HUES48 (cell line): ENCODE results near the gene CCNE1.

Source experiments
- H3K27ac ChIP-seq: one replicate; pipeline ENCODE4 v1.7.0; 2013; ENCODE audit warnings: low read depth, low read length, inconsistent platforms
- H3K27me3 ChIP-seq: 2 replicates; pipeline ENCODE4 v1.6.1; 2013; ENCODE audit warnings: mild to moderate bottlenecking, low read length; ENCODE audit not compliant: control insufficient read depth, insufficient read depth
- H3K36me3 ChIP-seq: 2 replicates; pipeline ENCODE4 v1.6.1; 2013; ENCODE audit warnings: low read length; ENCODE audit not compliant: control insufficient read depth, insufficient read depth
- H3K4me1 ChIP-seq: 2 replicates; pipeline ENCODE4 v1.6.1; 2013; ENCODE audit warnings: mild to moderate bottlenecking, low read length; ENCODE audit not compliant: control insufficient read depth, insufficient read depth
- H3K4me3 ChIP-seq: 2 replicates; pipeline ENCODE4 v1.5.1; 2013; ENCODE audit warnings: mild to moderate bottlenecking, low read depth, low read length
- H3K9ac ChIP-seq: 2 replicates; pipeline ENCODE4 v1.6.1; 2013; ENCODE audit warnings: mild to moderate bottlenecking, low read depth, low read length, moderate library complexity
- H3K9me3 ChIP-seq: 2 replicates; pipeline ENCODE4 v1.6.1; 2013; ENCODE audit warnings: low read length; ENCODE audit not compliant: control insufficient read depth, insufficient read depth

CCNE1 gene

GRCh38 chr19:29805031-29805965, 6.5 kb upstream of the CCNE1 start:
- Histone ChIP-seq H3K4me3 (no peak overlapping the region), H3K9me3 (no peaks in the 10 kb centered on the region), H3K36me3 (no peaks in the 10 kb centered on the region), H3K4me1 (no peaks in the 10 kb centered on the region), H3K27ac (peak overlapping the region; percentile 32), H3K27me3 (no peaks in the 10 kb centered on the region), H3K9ac (no peak overlapping the region)

GRCh38 chr19:29806098-29806866, 5.5 kb upstream of the CCNE1 start:
- no peak overlapping the region for H3K27ac ChIP-seq
- H3K9me3 ChIP-seq, result no peaks in the 10 kb centered on the region
- no peaks in the 10 kb centered on the region for H3K36me3 ChIP-seq
- no peaks in the 10 kb centered on the region for H3K27me3 ChIP-seq
- no peak overlapping the region for H3K9ac ChIP-seq
- H3K4me3 ChIP-seq, result no peak overlapping the region
- no peaks in the 10 kb centered on the region for H3K4me1 ChIP-seq

DNA sequence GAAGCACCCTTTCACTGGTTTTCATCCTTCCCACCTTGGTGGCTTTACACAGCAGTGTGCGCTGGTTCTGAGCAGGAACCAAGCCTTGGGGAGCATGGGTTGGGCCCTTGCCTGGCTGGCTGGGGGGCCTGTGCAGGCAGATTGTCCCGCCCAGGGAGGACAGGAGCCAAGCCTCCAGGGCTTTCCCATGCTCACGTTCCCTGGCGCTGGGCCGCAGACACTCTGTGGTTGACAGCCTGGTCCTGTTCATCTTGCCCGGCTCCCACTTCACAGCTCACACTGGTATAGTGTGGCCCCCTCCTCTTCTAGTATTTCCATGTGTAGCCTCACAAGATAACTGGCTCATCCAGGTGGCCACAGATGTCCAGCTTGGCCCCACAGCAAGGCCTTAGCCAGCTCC, 4.6 kb upstream of the CCNE1 start:
- Histone ChIP-seq H3K9ac (no peak overlapping the region), H3K27me3 (no peaks in the 10 kb centered on the region), H3K4me3 (no peak overlapping the region), H3K4me1 (no peaks in the 10 kb centered on the region), H3K36me3 (no peaks in the 10 kb centered on the region), H3K27ac (no peak overlapping the region), H3K9me3 (no peaks in the 10 kb centered on the region)

DNA sequence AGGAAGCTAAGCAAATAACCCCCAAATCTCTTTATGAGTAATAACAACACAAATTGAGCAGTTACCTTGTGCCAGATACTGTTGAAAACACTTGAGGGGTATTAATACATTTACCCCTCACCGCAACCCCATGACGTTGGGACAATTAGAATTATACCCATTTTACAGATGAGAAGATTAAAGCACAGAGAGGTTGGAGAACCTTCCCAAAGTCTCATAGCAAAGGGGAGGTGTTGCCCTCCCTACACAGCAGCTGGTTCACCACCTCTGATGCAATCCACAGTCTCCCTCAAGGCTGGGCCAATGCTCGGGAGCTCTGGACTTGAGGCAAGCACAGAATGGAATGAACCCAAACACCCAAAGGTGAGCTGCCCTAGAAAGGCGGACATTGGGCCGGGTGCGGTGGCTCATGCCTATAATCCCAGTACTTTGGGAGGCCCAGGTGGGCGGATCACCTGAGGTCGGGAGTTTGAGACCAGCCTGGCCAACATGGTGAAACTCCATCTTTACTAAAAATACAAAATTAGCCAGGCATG, 3.9 kb upstream of the CCNE1 start:
- H3K9ac ChIP-seq, result no peak overlapping the region
- H3K27me3 ChIP-seq, result peaks cover 4% of the 10 kb centered on the region; the same call in 1 of the 2 replicates
- H3K4me3 ChIP-seq, result no peak overlapping the region
- H3K9me3 ChIP-seq, result no peaks in the 10 kb centered on the region
- H3K4me1 ChIP-seq, result no peaks in the 10 kb centered on the region
- peaks cover under 1% of the 10 kb centered on the region; the same call in 1 of the 2 replicates for H3K36me3 ChIP-seq
- no peak overlapping the region for H3K27ac ChIP-seq

DNA sequence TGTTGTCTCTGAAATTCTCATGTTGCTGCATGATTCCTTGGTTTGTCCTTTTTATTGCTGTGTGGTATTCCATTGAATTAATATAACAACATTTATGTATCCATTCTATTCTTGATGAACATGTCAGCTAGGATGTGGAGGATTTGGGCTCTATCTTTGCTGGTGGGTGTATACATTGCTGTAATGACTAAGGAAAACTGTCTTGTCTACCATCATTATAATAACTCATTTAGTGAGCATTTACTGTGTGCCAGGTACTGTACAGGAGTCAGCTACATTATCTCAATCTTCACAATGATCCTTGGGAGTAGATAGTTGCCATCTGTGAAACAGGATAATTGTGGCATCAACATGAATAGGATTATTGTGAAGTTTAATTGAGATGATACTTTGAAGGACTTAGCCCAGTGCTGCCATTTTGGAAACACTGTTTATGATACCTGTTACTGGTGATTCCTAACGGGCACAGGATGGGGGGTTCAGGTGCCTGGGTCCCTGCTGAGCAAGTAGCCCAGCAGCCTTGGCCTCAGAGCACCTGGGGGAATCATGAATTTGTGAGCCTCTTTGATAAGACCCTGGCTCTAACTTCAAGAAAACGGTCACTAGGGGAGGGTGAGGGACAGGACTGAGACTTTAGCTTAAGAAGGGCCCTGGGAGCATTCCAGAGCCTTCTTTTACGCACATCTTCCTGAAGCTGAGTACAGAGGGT, 1.8 kb upstream of the CCNE1 start:
- Histone ChIP-seq H3K4me1 (no peaks in the 10 kb centered on the region), H3K9ac (no peak overlapping the region), H3K9me3 (no peaks in the 10 kb centered on the region), H3K36me3 (peaks cover 20% of the 10 kb centered on the region), H3K4me3 (no peak overlapping the region), H3K27me3 (peaks cover 4% of the 10 kb centered on the region; the same call in 1 of the 2 replicates), H3K27ac (peak overlapping the region; percentile 31)

GRCh38 chr19:29810504-29810871, 1.3 kb upstream of the CCNE1 start:
- peak overlapping the region; percentile 57; the same call in 1 of the 2 replicates for H3K4me3 ChIP-seq
- peaks cover 24% of the 10 kb centered on the region for H3K36me3 ChIP-seq
- no peak overlapping the region for H3K9ac ChIP-seq
- H3K27ac ChIP-seq, result peak overlapping the region; percentile 31
- peaks cover 4% of the 10 kb centered on the region; the same call in 1 of the 2 replicates for H3K27me3 ChIP-seq
- H3K9me3 ChIP-seq, result no peaks in the 10 kb centered on the region
- no peaks in the 10 kb centered on the region for H3K4me1 ChIP-seq

DNA sequence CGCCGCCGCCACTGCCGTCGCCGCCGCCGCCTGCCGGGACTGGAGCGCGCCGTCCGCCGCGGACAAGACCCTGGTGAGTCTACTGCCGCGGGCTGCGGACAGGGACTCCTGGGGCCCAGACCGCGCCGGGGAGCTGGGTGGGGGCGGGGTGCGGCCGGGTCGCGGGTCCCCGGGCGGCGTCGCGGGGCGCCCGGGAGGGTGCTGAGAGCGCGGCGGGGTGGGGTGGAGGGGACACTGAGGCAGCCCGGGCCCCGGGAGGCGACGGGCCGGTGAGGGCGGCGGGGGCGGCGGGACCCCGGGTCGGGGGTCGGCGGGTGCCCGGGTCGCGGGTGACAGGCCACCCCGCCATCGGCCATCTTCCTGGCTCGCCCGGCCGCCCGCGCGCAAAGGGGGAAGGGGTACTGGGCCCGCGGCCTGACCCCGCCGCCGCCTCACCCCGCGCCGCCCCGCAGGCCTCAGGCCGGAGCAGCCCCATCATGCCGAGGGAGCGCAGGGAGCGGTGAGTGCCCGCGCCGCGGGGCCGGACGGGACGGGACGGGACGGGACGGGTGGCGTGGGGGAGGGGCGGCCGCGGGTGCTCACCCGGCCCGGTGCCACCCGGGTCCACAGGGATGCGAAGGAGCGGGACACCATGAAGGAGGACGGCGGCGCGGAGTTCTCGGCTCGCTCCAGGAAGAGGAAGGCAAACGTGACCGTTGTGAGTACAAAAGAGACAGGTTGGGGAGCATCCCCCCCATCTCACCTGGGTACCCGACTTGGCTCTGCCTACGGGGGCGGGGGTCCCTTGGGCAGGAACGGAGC, 489 bp downstream of the CCNE1 start:
- no peak overlapping the region for H3K9ac ChIP-seq
- no peak overlapping the region for H3K27ac ChIP-seq
- no peaks in the 10 kb centered on the region for H3K9me3 ChIP-seq
- peaks cover 4% of the 10 kb centered on the region; the same call in 1 of the 2 replicates for H3K27me3 ChIP-seq
- peak overlapping the region; percentile 59 for H3K4me3 ChIP-seq
- peaks cover 30% of the 10 kb centered on the region for H3K36me3 ChIP-seq
- no peaks in the 10 kb centered on the region for H3K4me1 ChIP-seq

DNA sequence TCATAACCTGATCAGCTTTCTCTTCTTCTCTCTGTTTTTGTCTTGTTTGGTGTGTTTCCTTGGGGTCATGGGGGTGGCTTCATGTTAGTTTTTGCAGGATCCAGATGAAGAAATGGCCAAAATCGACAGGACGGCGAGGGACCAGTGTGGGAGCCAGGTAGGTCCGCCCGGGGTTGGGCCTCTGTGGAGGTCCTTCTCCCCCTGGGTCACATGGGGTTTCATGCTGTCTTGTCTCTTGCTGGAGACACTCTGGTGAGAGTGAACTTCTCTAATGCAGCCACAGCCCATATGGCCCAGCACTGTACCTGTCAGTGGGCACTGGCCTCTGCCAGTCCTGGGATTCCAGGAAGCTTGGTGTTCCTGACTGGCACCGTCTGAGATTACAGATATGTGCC, 1.1 kb downstream of the CCNE1 start:
- Histone ChIP-seq H3K27me3 (peaks cover 4% of the 10 kb centered on the region; the same call in 1 of the 2 replicates), H3K4me3 (peak overlapping the region; percentile 59), H3K4me1 (no peaks in the 10 kb centered on the region), H3K36me3 (peaks cover 35% of the 10 kb centered on the region), H3K27ac (no peak overlapping the region), H3K9ac (no peak overlapping the region), H3K9me3 (no peaks in the 10 kb centered on the region)

- Histone ChIP-seq H3K27ac (no peak overlapping the region), H3K4me3 (no peak overlapping the region), H3K36me3 (peaks cover 39% of the 10 kb centered on the region), H3K9me3 (no peaks in the 10 kb centered on the region), H3K27me3 (peaks cover 4% of the 10 kb centered on the region; the same call in 1 of the 2 replicates), H3K9ac (no peak overlapping the region), H3K4me1 (no peaks in the 10 kb centered on the region)
Measured at GRCh38 chr19:29813642-29814041, 1.9 kb downstream of the CCNE1 start.

GRCh38 chr19:29815231-29815630, 3.4 kb downstream of the CCNE1 start:
- Histone ChIP-seq H3K9me3 (no peaks in the 10 kb centered on the region), H3K27ac (no peak overlapping the region), H3K36me3 (peaks cover 52% of the 10 kb centered on the region), H3K27me3 (peaks cover 4% of the 10 kb centered on the region; the same call in 1 of the 2 replicates), H3K9ac (no peak overlapping the region), H3K4me1 (no peaks in the 10 kb centered on the region), H3K4me3 (no peak overlapping the region)
